Measurements from ENCODE around the gene LRRC37B. TPM values are rescaled to one million over a fixed set of nuclear protein-coding genes. Genes with fewer than 3 reads are reported as not detected.
"Not testable (repeated sequence)": the region's sequence is repeated elsewhere in the genome, so short reads cannot be mapped to it uniquely, and the experiment has no call there.

The LRRC37B gene
- total RNA-seq, 1 experiment from 2014 or later: 19.1 TPM

DNA sequence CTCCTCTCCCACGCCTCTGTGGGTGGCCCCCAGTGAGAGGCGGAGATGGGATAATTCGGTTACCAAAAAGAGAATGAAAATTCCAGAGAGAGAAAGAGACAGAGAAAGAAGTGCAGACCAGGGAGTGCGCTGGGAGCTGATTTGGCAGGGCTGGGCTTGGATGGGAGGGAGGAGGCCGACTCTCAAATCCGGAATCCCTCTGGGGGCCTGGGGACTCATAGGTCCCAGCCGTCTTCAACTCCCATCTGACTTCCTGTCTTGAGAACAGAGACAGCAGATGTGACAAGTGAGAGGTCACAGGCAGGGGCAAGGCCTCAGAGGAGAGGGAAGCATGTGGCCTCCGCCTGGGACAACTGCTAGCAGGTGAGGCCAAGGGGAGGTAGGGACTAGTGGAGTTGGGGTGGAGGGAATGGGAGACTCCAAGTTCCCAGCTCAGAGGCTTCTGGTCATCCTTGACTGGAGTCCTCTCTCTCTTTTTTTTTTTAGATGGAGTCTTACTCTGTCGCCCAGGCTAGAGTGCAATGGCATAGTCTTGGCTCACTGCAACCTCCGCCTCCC lies 59.0 kb downstream of the LRRC37B start:
- H2BK15ac ChIP-seq (ENCODE audit: low read depth, low read length); H3K27me3 ChIP-seq (ENCODE audit: insufficient read depth, low read length); H3K4me2 ChIP-seq (ENCODE audit: insufficient read depth, insufficient read length, low read length); H3K9me3 Mint-ChIP-seq; H4K5ac ChIP-seq (ENCODE audit: insufficient read length, low read depth, low read length); H4K20me1 ChIP-seq (ENCODE audit: control insufficient read depth, insufficient read depth, insufficient read length); H3K18ac ChIP-seq (ENCODE audit: insufficient read length, low read depth, low read length); H3K4me3 Mint-ChIP-seq; H3K79me1 ChIP-seq (ENCODE audit: insufficient read depth, low read depth, low read length, poor library complexity, severe bottlenecking); H3K4me1 ChIP-seq (ENCODE audit: insufficient read depth, low read length); H3K9ac ChIP-seq (ENCODE audit: extremely low read depth, insufficient read length, low read length); H3K23me2 ChIP-seq (ENCODE audit: insufficient read length, low read depth, low read length, poor library complexity, severe bottlenecking); H3K79me2 ChIP-seq (ENCODE audit: insufficient read depth, low read length); H3K14ac ChIP-seq (ENCODE audit: insufficient read depth, low read length); H2BK20ac ChIP-seq (ENCODE audit: low read depth, low read length, poor library complexity, severe bottlenecking); H2AK5ac ChIP-seq (ENCODE audit: insufficient read length, low read length); H3K4ac ChIP-seq (ENCODE audit: low read depth, low read length); H3T11ph ChIP-seq (ENCODE audit: low read length); H4K8ac ChIP-seq (replicated peaks; ENCODE audit: insufficient read length, low read depth, low read length); H3K27me3 Mint-ChIP-seq (ENCODE audit: low read depth); H3K27ac ChIP-seq (ENCODE audit: insufficient read length, low read depth, low read length); H2BK120ac ChIP-seq (ENCODE audit: low read depth, low read length, poor library complexity, severe bottlenecking); H2BK12ac ChIP-seq (ENCODE audit: insufficient read length, low read depth, low read length); DNase-seq; H2AFZ ChIP-seq (ENCODE audit: low read length); H3K9me3 ChIP-seq (ENCODE audit: control insufficient read depth, low read depth, low read length); H3K36me3 Mint-ChIP-seq (ENCODE audit: insufficient read depth in 1 of 3, low read depth in 3 of 3); H2BK5ac ChIP-seq (ENCODE audit: insufficient read length, low read length); H3K27ac Mint-ChIP-seq; H3K56ac ChIP-seq (ENCODE audit: insufficient read length, low read depth, low read length); H4K91ac ChIP-seq (ENCODE audit: insufficient read length, low read depth, low read length); H3K23ac ChIP-seq (ENCODE audit: insufficient read length, low read depth, low read length): not testable (repeated sequence)
- H3K4me1 Mint-ChIP-seq: peaks cover 5 to 11% of the 10 kb centered on the region in 2 experiments
- no CpG with 5 or more reads among the region's 10 CpGs for WGBS (ENCODE audit: extremely low coverage, insufficient read length, low lambda C conversion rate)

Data from H9 (cell line).